Measurements from ENCODE around the gene UBE2D2. TPM values are rescaled to one million over a fixed set of nuclear protein-coding genes. Genes with fewer than 3 reads are reported as not detected.
A peak's percentile ranks its signal among the peaks of the same experiment; 100 is the strongest.

UBE2D2 gene
- total RNA-seq, 1 experiment from 2014 or later: 187 TPM

DNA sequence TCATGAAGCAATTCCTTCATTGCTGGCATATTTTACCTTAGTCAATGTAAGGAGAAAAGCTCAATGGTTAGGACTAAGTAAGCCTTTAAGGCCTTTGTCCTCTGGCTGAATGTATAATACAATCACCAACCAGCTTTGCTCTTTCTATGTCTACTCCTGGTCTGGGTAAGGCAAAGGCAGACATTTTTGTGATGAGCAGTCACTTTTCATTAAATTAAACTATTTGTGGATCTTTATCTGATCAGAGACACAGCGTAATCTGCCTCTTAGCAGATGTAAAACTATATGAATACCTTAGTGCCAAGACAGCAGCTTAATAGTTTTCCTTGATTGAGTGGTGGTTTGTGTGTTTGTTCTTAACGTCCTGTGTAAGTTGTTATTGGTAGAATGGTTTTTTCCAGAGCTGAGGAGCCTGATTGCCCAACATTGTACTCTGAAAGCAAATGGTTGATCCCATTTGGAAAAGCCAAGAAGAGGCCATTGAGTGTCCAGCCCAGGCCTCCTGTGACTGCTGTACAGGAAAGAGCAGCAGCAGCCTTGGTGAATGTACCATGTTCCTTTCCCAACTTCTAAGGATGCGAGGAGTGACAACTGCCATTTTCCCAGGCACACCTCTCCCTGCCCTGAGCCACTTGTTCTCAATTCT is 70.5 kb downstream of the UBE2D2 start:
- BruUV-seq (replicated peaks): no TSS peak
- TF ChIP-seq, protein P1, sequence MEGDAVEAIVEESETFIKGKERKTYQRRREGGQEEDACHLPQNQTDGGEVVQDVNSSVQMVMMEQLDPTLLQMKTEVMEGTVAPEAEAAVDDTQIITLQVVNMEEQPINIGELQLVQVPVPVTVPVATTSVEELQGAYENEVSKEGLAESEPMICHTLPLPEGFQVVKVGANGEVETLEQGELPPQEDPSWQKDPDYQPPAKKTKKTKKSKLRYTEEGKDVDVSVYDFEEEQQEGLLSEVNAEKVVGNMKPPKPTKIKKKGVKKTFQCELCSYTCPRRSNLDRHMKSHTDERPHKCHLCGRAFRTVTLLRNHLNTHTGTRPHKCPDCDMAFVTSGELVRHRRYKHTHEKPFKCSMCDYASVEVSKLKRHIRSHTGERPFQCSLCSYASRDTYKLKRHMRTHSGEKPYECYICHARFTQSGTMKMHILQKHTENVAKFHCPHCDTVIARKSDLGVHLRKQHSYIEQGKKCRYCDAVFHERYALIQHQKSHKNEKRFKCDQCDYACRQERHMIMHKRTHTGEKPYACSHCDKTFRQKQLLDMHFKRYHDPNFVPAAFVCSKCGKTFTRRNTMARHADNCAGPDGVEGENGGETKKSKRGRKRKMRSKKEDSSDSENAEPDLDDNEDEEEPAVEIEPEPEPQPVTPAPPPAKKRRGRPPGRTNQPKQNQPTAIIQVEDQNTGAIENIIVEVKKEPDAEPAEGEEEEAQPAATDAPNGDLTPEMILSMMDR (IDR thresholded peaks at IDR 0.05; ENCODE audit: unreplicated experiment): no peak
- CTCF ChIA-PET: interaction anchor here (0.7 to 7.8 kb wide), 5 partner anchors 10 to 135 kb away, joined by 3 to 102 read pairs (median 5); no protein-coding TSS in a partner anchor
- no peak overlapping the region for H3K27ac Mint-ChIP-seq (ENCODE audit: unreplicated experiment)
- H3K4me1 Mint-ChIP-seq (ENCODE audit: low read depth, unreplicated experiment): peaks cover 26% of the 10 kb centered on the region
- peaks cover 50% of the 10 kb centered on the region for H3K36me3 Mint-ChIP-seq (ENCODE audit: insufficient read depth, unreplicated experiment)
- intact Hi-C loops (cut with micrococcal nuclease; ENCODE audit: unreplicated experiment): loop anchor here (10.0 kb wide), 1 partner anchor 233 kb away; no protein-coding TSS in a partner anchor
- no peaks in the 10 kb centered on the region for H3K27me3 Mint-ChIP-seq (ENCODE audit: unreplicated experiment)
- no peak for DNase-seq
- no peaks in the 10 kb centered on the region for H3K9me3 Mint-ChIP-seq (ENCODE audit: low read depth, unreplicated experiment)
- no peak overlapping the region for H3K4me3 Mint-ChIP-seq (ENCODE audit: low read depth, unreplicated experiment)

DNA sequence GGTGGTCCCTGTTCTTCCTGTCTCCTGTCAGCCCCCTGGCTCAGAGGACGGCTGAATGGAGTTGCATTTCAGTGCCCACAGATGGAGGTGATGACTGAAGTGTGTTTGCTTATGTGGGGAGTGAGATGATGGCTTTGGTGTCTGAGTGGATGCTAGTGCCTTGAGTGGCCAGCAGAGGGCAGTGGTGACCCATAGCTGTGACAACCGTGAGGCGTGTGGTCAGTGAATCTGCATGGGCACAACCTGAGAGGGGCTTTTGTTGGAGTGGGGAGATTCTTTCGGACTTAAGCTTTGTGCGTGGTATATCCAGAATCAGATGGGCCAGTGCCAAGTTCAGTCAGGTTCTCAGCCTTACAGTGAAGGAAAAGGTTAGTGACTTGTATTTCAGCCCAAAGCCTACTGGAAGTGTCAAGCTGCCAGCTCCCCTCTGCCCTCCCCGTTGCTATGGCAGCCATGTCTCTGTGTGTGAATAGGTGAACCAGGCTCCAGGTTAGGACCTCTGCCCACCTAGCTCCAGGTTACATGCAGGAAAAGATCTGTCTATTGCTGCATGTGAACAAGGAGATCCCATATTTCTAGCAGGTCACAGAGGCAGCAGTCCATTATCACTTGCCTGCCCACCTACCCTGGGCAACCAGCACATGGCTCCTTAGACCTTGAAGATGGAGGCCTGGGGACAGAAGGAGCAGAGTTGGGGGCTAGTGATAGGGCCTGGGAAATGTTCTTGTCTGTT is 72.3 kb downstream of the UBE2D2 start:
- no peaks in the 10 kb centered on the region for H3K9me3 Mint-ChIP-seq (ENCODE audit: low read depth, unreplicated experiment)
- no TSS peak for BruUV-seq (replicated peaks)

DNA sequence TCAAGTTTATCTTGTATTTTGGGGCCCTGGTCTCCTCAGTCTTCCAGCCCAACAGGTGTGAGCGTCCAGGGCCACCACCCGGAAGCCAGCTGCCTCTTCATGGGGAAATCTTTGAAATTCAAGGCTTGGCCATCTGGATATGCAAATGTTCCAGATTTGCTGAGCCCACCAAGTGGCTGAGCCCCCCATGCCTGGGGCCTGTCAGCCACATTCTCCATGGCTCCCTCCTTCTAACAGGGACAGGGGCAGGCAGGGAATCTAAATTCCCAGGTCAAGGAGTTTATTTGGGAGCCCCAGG is 72.8 kb downstream of the UBE2D2 start:
- intact Hi-C loops (cut with micrococcal nuclease; ENCODE audit: unreplicated experiment): loop anchor here (10.0 kb wide), 1 partner anchor 231 kb away; no protein-coding TSS in a partner anchor
- no TSS peak for BruUV-seq (replicated peaks)
- H3K27ac Mint-ChIP-seq (ENCODE audit: unreplicated experiment): no peak overlapping the region
- H3K4me3 Mint-ChIP-seq (ENCODE audit: low read depth, unreplicated experiment): no peak overlapping the region
- H3K4me1 Mint-ChIP-seq (ENCODE audit: low read depth, unreplicated experiment): peaks cover 45% of the 10 kb centered on the region
- CTCF ChIA-PET: interaction anchor here (0.7 to 7.8 kb wide), 11 partner anchors 18 to 335 kb away, joined by 3 to 102 read pairs (median 5); no protein-coding TSS in a partner anchor
- no peaks in the 10 kb centered on the region for H3K27me3 Mint-ChIP-seq (ENCODE audit: unreplicated experiment)
- peaks cover 55% of the 10 kb centered on the region for H3K36me3 Mint-ChIP-seq (ENCODE audit: insufficient read depth, unreplicated experiment)
- H3K9me3 Mint-ChIP-seq (ENCODE audit: low read depth, unreplicated experiment): no peaks in the 10 kb centered on the region
- DNase-seq: no peak
- TF ChIP-seq, protein P1 (IDR thresholded peaks at IDR 0.05; ENCODE audit: unreplicated experiment): no peak

More for the DNA sequence above, 72.3 kb downstream of the UBE2D2 start:
- TF ChIP-seq, protein P1 (IDR thresholded peaks at IDR 0.05; ENCODE audit: unreplicated experiment): peak; percentile 98
- Mint-ChIP-seq H3K4me1 (ENCODE audit: low read depth, unreplicated experiment) (peaks cover 40% of the 10 kb centered on the region), H3K4me3 (ENCODE audit: low read depth, unreplicated experiment) (no peak overlapping the region), H3K27me3 (ENCODE audit: unreplicated experiment) (no peaks in the 10 kb centered on the region), H3K36me3 (ENCODE audit: insufficient read depth, unreplicated experiment) (peaks cover 55% of the 10 kb centered on the region), H3K27ac (ENCODE audit: unreplicated experiment) (peak overlapping the region; percentile 55)
- DNase-seq: peak; percentile 82
- CTCF ChIA-PET: interaction anchor here (0.7 to 7.8 kb wide), 12 partner anchors 18 to 335 kb away, joined by 3 to 102 read pairs (median 4); no protein-coding TSS in a partner anchor
- intact Hi-C loops (cut with micrococcal nuclease; ENCODE audit: unreplicated experiment): loop anchor here (1.0 to 10.0 kb wide), 3 partner anchors 57 to 231 kb away; no protein-coding TSS in a partner anchor

DNA sequence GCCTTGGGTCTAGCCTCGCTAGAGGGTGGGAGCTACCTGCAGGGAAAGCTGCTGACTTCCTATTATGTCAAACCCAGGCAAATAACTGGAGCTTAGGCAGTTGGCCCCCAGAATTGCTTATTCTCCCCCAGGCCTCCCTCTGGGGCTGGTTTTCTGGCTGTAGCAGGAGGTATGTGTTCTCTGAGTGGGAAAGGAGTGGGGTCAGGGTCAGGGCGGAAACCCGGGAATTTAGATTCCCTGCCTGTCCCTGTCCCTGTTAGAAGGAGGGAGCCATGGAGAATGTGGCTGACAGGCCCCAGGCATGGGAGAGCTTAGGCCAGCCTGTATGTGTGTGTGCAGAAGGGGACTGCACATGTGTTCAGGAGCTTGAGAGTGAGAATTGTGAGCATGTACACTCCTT is 73.4 kb downstream of the UBE2D2 start:
- Mint-ChIP-seq H3K36me3 (ENCODE audit: insufficient read depth, unreplicated experiment) (peaks cover 52% of the 10 kb centered on the region), H3K4me3 (ENCODE audit: low read depth, unreplicated experiment) (no peak overlapping the region), H3K27me3 (ENCODE audit: unreplicated experiment) (no peaks in the 10 kb centered on the region), H3K4me1 (ENCODE audit: low read depth, unreplicated experiment) (peaks cover 51% of the 10 kb centered on the region), H3K9me3 (ENCODE audit: low read depth, unreplicated experiment) (no peaks in the 10 kb centered on the region), H3K27ac (ENCODE audit: unreplicated experiment) (no peak overlapping the region)
- TF ChIP-seq, protein P1 (IDR thresholded peaks at IDR 0.05; ENCODE audit: unreplicated experiment): no peak
- intact Hi-C loops (cut with micrococcal nuclease; ENCODE audit: unreplicated experiment): loop anchor here (10.0 kb wide), 1 partner anchor 230 kb away; no protein-coding TSS in a partner anchor
- DNase-seq: no peak
- CTCF ChIA-PET: interaction anchor here (0.5 to 7.8 kb wide), 5 partner anchors 17 to 511 kb away, joined by 4 to 102 read pairs (median 7); no protein-coding TSS in a partner anchor
- BruUV-seq (replicated peaks): no TSS peak

Data from Calu3 (cell line).